SK-N-SH treated with all-trans-retinoic acid at 6 μM for 48 hours (cell line): ENCODE measurements around the gene FLT1.

Experiments used
- ATAC-seq: fragments of 200-7000 bp; cut with Tn5 transposase; 3 replicates; pipeline ENCODE4 v1.9.1; 2020; ENCODE audit warnings: mild to moderate bottlenecking, moderate library complexity
- ARNTL ChIP-seq: fragments of 450-650 bp; formaldehyde crosslinking; IDR thresholded peaks from 2 replicates; pipeline ENCODE4 v1.5.0; 2020; ENCODE audit warnings: low read depth, mild to moderate bottlenecking, moderate library complexity, borderline replicate concordance
- BACH2 ChIP-seq: fragments of 250-450 bp; sonication (Bioruptor Pico); IDR thresholded peaks from 2 replicates; pipeline ENCODE4 v1.9.0; 2021; ENCODE audit warnings: mild to moderate bottlenecking, borderline replicate concordance
- CREB5 ChIP-seq: fragments of 250-450 bp; sonication (Bioruptor Pico); IDR thresholded peaks from 2 replicates; pipeline ENCODE4 v1.5.1; 2020; ENCODE audit warnings: low read depth, mild to moderate bottlenecking, moderate library complexity
- CSDC2 ChIP-seq: fragments of 250-450 bp; sonication (Bioruptor Pico); IDR thresholded peaks from 2 replicates; pipeline ENCODE4 v1.5.0; 2020; ENCODE audit warnings: mild to moderate bottlenecking, moderate library complexity
- CSRNP3 ChIP-seq: fragments of 250-450 bp; sonication (Bioruptor Pico); IDR thresholded peaks from 2 replicates; pipeline ENCODE4 v1.5.1; 2021; ENCODE audit warnings: mild to moderate bottlenecking, moderate library complexity
- GLIS3 ChIP-seq: fragments of 250-450 bp; sonication (Bioruptor Pico); IDR thresholded peaks from 2 replicates; pipeline ENCODE4 v1.5.0; 2020; ENCODE audit warnings: mild to moderate bottlenecking, moderate library complexity
- ISL1 ChIP-seq: fragments of 250-450 bp; sonication (Bioruptor Pico); IDR thresholded peaks from 2 replicates; pipeline ENCODE4 v2.1.2; 2022; ENCODE audit warnings: mild to moderate bottlenecking, moderate library complexity
- POU6F1 ChIP-seq: fragments of 250-450 bp; sonication (Bioruptor Pico); IDR thresholded peaks from 2 replicates; pipeline ENCODE4 v1.8.0; 2021; ENCODE audit warnings: low read depth, mild to moderate bottlenecking, moderate library complexity, borderline replicate concordance
- PPARA ChIP-seq: fragments of 250-450 bp; sonication (Bioruptor Pico); IDR thresholded peaks from 2 replicates; pipeline ENCODE4 v1.5.0; 2020; ENCODE audit warnings: mild to moderate bottlenecking, borderline replicate concordance
- RARB ChIP-seq: fragments of 250-450 bp; sonication (Bioruptor Pico); IDR thresholded peaks from 2 replicates; pipeline ENCODE4 v1.8.0; 2021; ENCODE audit warnings: mild to moderate bottlenecking, moderate library complexity
- SNAI2 ChIP-seq: fragments of 250-450 bp; sonication (Bioruptor Pico); IDR thresholded peaks from 2 replicates; pipeline ENCODE4 v1.5.0; 2020; ENCODE audit warnings: mild to moderate bottlenecking, moderate library complexity
- TCF4 ChIP-seq: fragments of 250-450 bp; sonication (Bioruptor Pico); IDR thresholded peaks from 2 replicates; pipeline ENCODE4 v1.8.0; 2021; ENCODE audit warnings: mild to moderate bottlenecking, moderate library complexity, borderline replicate concordance
- TOX ChIP-seq: fragments of 250-450 bp; sonication (Bioruptor Pico); IDR thresholded peaks from 2 replicates; pipeline ENCODE4 v1.8.0; 2021; ENCODE audit warnings: mild to moderate bottlenecking, moderate library complexity, borderline replicate concordance
- TSHZ2 ChIP-seq: fragments of 250-450 bp; sonication (Bioruptor Pico); IDR thresholded peaks from 2 replicates; pipeline ENCODE4 v1.5.0; 2020; ENCODE audit warnings: mild to moderate bottlenecking, moderate library complexity
- ZC3H10 ChIP-seq: fragments of 250-450 bp; sonication (Bioruptor Pico); IDR thresholded peaks from 2 replicates; pipeline ENCODE4 v1.5.1; 2021; ENCODE audit warnings: mild to moderate bottlenecking, moderate library complexity
- ZFP3 ChIP-seq: fragments of 250-450 bp; sonication (Bioruptor Pico); IDR thresholded peaks from 2 replicates; pipeline ENCODE4 v1.5.0; 2020; ENCODE audit warnings: mild to moderate bottlenecking, moderate library complexity
- ZFP30 ChIP-seq: fragments of 450-650 bp; formaldehyde crosslinking; IDR thresholded peaks from 2 replicates; pipeline ENCODE4 v1.5.0; 2022; ENCODE audit warnings: mild to moderate bottlenecking, moderate library complexity
- ZNF565 ChIP-seq: fragments of 450-650 bp; formaldehyde crosslinking; conservative IDR thresholded peaks from 2 replicates; pipeline ENCODE4 v1.5.0; 2020; ENCODE audit warnings: low read depth, mild to moderate bottlenecking, moderate library complexity
- ZNF70 ChIP-seq: fragments of 450-650 bp; formaldehyde crosslinking; IDR thresholded peaks from 2 replicates; pipeline ENCODE4 v1.5.0; 2020; ENCODE audit warnings: mild to moderate bottlenecking, moderate library complexity
- ZNF8 ChIP-seq: fragments of 450-650 bp; formaldehyde crosslinking; IDR thresholded peaks from 2 replicates; pipeline ENCODE4 v1.5.0; 2020; ENCODE audit warnings: mild to moderate bottlenecking, moderate library complexity

The FLT1 gene

GRCh38 chr13:28319528-28319927, 175.4 kb downstream of the FLT1 start (continued):
- TF ChIP-seq POU6F1 (no peak), ZNF70 (no peak), ZC3H10 (CRISPR knock-in tag) (no peak), ARNTL (CRISPR knock-in tag) (no peak), ZNF565 (CRISPR knock-in tag) (no peak), ZNF8 (no peak), ZFP3 (CRISPR knock-in tag) (no peak)

GRCh38 chr13:28318496-28318895, 176.4 kb downstream of the FLT1 start:
- no peak for ATAC-seq
- no peak for TF ChIP-seq ZFP30
- no peak for TF ChIP-seq CREB5
- TF ChIP-seq ARNTL (CRISPR knock-in tag), result no peak
- no peak for TF ChIP-seq RARB (CRISPR knock-in tag)
- TF ChIP-seq SNAI2 (CRISPR knock-in tag), result no peak
- TF ChIP-seq GLIS3 (CRISPR knock-in tag), result no peak
- TF ChIP-seq ZC3H10 (CRISPR knock-in tag), result no peak
- TF ChIP-seq CSDC2, result no peak
- no peak for TF ChIP-seq POU6F1
- TF ChIP-seq ISL1 (CRISPR knock-in tag), result no peak
- no peak for TF ChIP-seq TOX (CRISPR knock-in tag)
- TF ChIP-seq ZFP3 (CRISPR knock-in tag), result no peak
- TF ChIP-seq ZNF70, result no peak
- TF ChIP-seq TSHZ2, result no peak

GRCh38 chr13:28316836-28317235, 178.1 kb downstream of the FLT1 start:
- TF ChIP-seq CREB5 (no peak), CSRNP3 (CRISPR knock-in tag) (no peak), ISL1 (CRISPR knock-in tag) (no peak)
- ATAC-seq, result no peak

- no peak for ATAC-seq
- TF ChIP-seq RARB (CRISPR knock-in tag) (no peak), TCF4 (CRISPR knock-in tag) (no peak), SNAI2 (CRISPR knock-in tag) (no peak), PPARA (no peak), ISL1 (CRISPR knock-in tag) (no peak), CSDC2 (no peak), BACH2 (CRISPR knock-in tag) (no peak), ARNTL (CRISPR knock-in tag) (no peak), ZC3H10 (CRISPR knock-in tag) (no peak), ZFP30 (no peak), CREB5 (no peak), ZNF8 (no peak), ZNF70 (no peak)
These were observed 178.8 kb downstream of the FLT1 start for GRCh38 chr13:28316129-28316528.
